B cell (primary cell): Measurements from ENCODE around the gene MAD1L1. TPM values are rescaled to one million over a fixed set of nuclear protein-coding genes. Genes with fewer than 3 reads are reported as not detected.

Experiments
- ATAC-seq: fragments of 200-7000 bp; cut with Tn5 transposase; one replicate; pipeline ENCODE4 v1.10.0; 2021; ENCODE audit warnings: low read depth, mild to moderate bottlenecking, moderate number of reproducible peaks, moderate library complexity
- CTCF ChIA-PET: fragments of 350-600 bp; sonication (Branson Sonifier 250); formaldehyde crosslinking; loops from one replicate; lab custom pipeline; 2021; ENCODE audit warnings: antibody characterized with exemption, inconsistent platforms; lab: Charles Lee
- POLR2A ChIA-PET: fragments of 350-600 bp; sonication (Branson Sonifier 250); formaldehyde crosslinking; loops from one replicate; lab custom pipeline; 2021; ENCODE audit warnings: antibody characterized with exemption; lab: Charles Lee
- DNase-seq: peaks from one replicate; pipeline ENCODE4 v3.0.0; 2013
- H2AFZ ChIP-seq: 2 replicates; pipeline ENCODE4 v1.6.1; 2012; ENCODE audit warnings: mild to moderate bottlenecking, low read depth, low read length; ENCODE audit not compliant: insufficient read depth, poor library complexity, severe bottlenecking
- H3K27ac ChIP-seq, 2 donors: 1 replicate in 1 of 2; 2 replicates in 1 of 2; pipeline ENCODE4 v1.5.1; 2012 to 2013; ENCODE audit warnings: low read length in 2 of 2, mild to moderate bottlenecking in 2 of 2, moderate library complexity in 1 of 2
- H3K27me3 ChIP-seq, 4 experiments: fragments of 200-600 bp in 1 of 4; sonication (generic) in 1 of 4; replicated peaks in 1 of 4; 1 replicate in 2 of 4; 2 replicates in 2 of 4; pipeline versions ENCODE4 v1.6.1 to v1.7.0; 2013 to 2016; ENCODE audit warnings: low read length in 3 of 4, mild to moderate bottlenecking in 2 of 4, mixed read lengths in 1 of 4, moderate library complexity in 1 of 4; ENCODE audit not compliant: insufficient read depth in 4 of 4, control insufficient read depth in 3 of 4; ENCODE audit errors: control extremely low read depth in 1 of 4
- H3K36me3 ChIP-seq, 2 experiments: replicated peaks in 1 of 2; 1 replicate in 1 of 2; 2 replicates in 1 of 2; pipeline versions ENCODE4 v1.6.1 to v1.7.1; 2013; ENCODE audit warnings: low read length in 1 of 2; ENCODE audit not compliant: insufficient read depth in 2 of 2, control insufficient read depth in 1 of 2; ENCODE audit errors: control extremely low read depth in 1 of 2, extremely low read depth in 1 of 2
- H3K4me1 ChIP-seq, 2 donors: fragments of 200-600 bp in 1 of 2; sonication (generic) in 1 of 2; 1 replicate in 1 of 2; 2 replicates in 1 of 2; pipeline versions ENCODE4 v1.5.1 to v1.6.1; 2013 to 2017; ENCODE audit warnings: low read length in 2 of 2; ENCODE audit not compliant: control insufficient read depth in 2 of 2, insufficient read depth in 2 of 2
- H3K4me2 ChIP-seq: replicated peaks from 2 replicates; pipeline ENCODE3; 2012; ENCODE audit warnings: mild to moderate bottlenecking, low read depth, low read length; ENCODE audit not compliant: poor library complexity, severe bottlenecking
- H3K4me3 ChIP-seq, 5 experiments: fragments of 200-600 bp in 1 of 5; sonication (generic) in 1 of 5; 1 replicate in 3 of 5; 2 replicates in 2 of 5; pipeline versions ENCODE4 v1.5.1 to v1.7.0; 2011 to 2016; ENCODE audit warnings: low read length in 4 of 5, mild to moderate bottlenecking in 4 of 5, low read depth in 2 of 5, control low read depth in 1 of 5, moderate library complexity in 1 of 5; ENCODE audit not compliant: insufficient read depth in 1 of 5; ENCODE audit errors: control extremely low read depth in 1 of 5, extremely low read depth in 1 of 5
- H3K79me2 ChIP-seq: fragments of 200-600 bp; sonication (generic); one replicate; pipeline ENCODE4 v1.6.0; 2016; ENCODE audit warnings: low read length; ENCODE audit not compliant: control insufficient read depth, insufficient read depth
- H3K9ac ChIP-seq: fragments of 200-600 bp; sonication (generic); 2 replicates; pipeline ENCODE4 v1.6.1; 2017; ENCODE audit warnings: mild to moderate bottlenecking, low read length, moderate library complexity
- H3K9me3 ChIP-seq, 3 donors: one replicate each; pipeline versions ENCODE4 v1.6.1 to v1.7.1; 2013; ENCODE audit warnings: low read length in 2 of 3; ENCODE audit not compliant: control insufficient read depth in 2 of 3, insufficient read depth in 1 of 3; ENCODE audit errors: control extremely low read depth in 1 of 3
- H4K20me1 ChIP-seq: 2 replicates; pipeline ENCODE4 v1.6.0; 2012; ENCODE audit warnings: mild to moderate bottlenecking, low read length; ENCODE audit not compliant: insufficient read depth, control insufficient read depth, poor library complexity, severe bottlenecking
- H3K27ac Mint-ChIP-seq: one replicate; pipeline ENCODE4 v1.8.0; 2021; ENCODE audit warnings: mixed read lengths
- H3K27me3 Mint-ChIP-seq: one replicate; pipeline ENCODE4 v1.8.0; 2021; ENCODE audit warnings: mixed read lengths
- H3K4me1 Mint-ChIP-seq: one replicate; pipeline ENCODE4 v1.8.0; 2021; ENCODE audit warnings: mixed read lengths
- H3K4me3 Mint-ChIP-seq: one replicate; pipeline ENCODE4 v1.8.0; 2021; ENCODE audit warnings: mixed read lengths
- H3K9me3 Mint-ChIP-seq: one replicate; pipeline ENCODE4 v1.8.0; 2022; ENCODE audit warnings: mixed read lengths; ENCODE audit not compliant: insufficient read depth
- CTCF ChIP-seq: fragments of 200-600 bp; IDR thresholded peaks from one replicate; pipeline ENCODE4 v1.8.0; 2022; ENCODE audit warnings: antibody characterized with exemption, mild to moderate bottlenecking
- EZH2 ChIP-seq: IDR thresholded peaks from 2 replicates; pipeline ENCODE4 v1.6.1; 2012; ENCODE audit warnings: borderline replicate concordance, low read depth, mild to moderate bottlenecking, moderate library complexity, low read length; ENCODE audit not compliant: insufficient read depth, poor library complexity, severe bottlenecking
- WGBS: methylation state at CpG from one replicate; pipeline ENCODE4 v1.1.5; 2013; ENCODE audit warnings: missing lambda C conversion rate; ENCODE audit not compliant: insufficient coverage; 5-methylcytosine and 5-hydroxymethylcytosine counted together
- intact Hi-C: fragments of 100-400 bp; cut with micrococcal nuclease; formaldehyde crosslinking; loops from one replicate; pipeline ENCODE4 v1.10.0; 2022
- polyA plus RNA-seq: library from polyadenylated mRNA; depleted of rRNA; stranded (reverse); fragments of >200 nt; gene quantifications from 2 replicates; pipeline ENCODE4 v1.2.3, GENCODE V29; 2012
- total RNA-seq, 2 donors: library from RNA; stranded (reverse); fragments of 120-200 nt in 1 of 2; gene quantifications; 1 replicate in 1 of 2; 2 replicates in 1 of 2; pipeline versions ENCODE4 v1.2.3 to v1.2.4, GENCODE V29; 2013 to 2022

MAD1L1 gene
- total and polyA plus RNA-seq, 2 donors (not counting 1 experiment from before 2014, with no cell fraction given) = 86.7 to 110 TPM

GRCh38 chr7:1895664-1896515 lies 336.9 kb downstream of the MAD1L1 start:
- CTCF ChIA-PET = interaction anchor here (0.6 kb wide), 1 partner anchor 448 kb away, joined by 3 read pairs; no protein-coding TSS in a partner anchor

More at GRCh38 chr7:1895664-1896515, 336.9 kb downstream of the MAD1L1 start:
- no peak overlapping the region for H2AFZ ChIP-seq
- no peaks in the 10 kb centered on the region for H3K27me3 ChIP-seq
- no peaks in the 10 kb centered on the region for H3K4me1 Mint-ChIP-seq
- H3K4me3 ChIP-seq = no peak overlapping the region
- H4K20me1 ChIP-seq = peaks cover 44% of the 10 kb centered on the region
- no peak overlapping the region for H3K4me3 Mint-ChIP-seq
- no peak overlapping the region for H3K27ac ChIP-seq
- POLR2A ChIA-PET = no interaction called here
- H3K4me2 ChIP-seq = no peak overlapping the region
- no peak overlapping the region for H3K9ac ChIP-seq
- ATAC-seq (no peak), DNase-seq (no peak)
- peaks cover 0 to 39% of the 10 kb centered on the region in 2 experiments for H3K36me3 ChIP-seq
- H3K27ac Mint-ChIP-seq = no peak overlapping the region
- H3K27me3 Mint-ChIP-seq = no peaks in the 10 kb centered on the region
- no peaks in the 10 kb centered on the region for H3K4me1 ChIP-seq
- 97% methylated on average over 30 of the region's 30 CpGs for WGBS
- TF ChIP-seq CTCF (no peak), EZH2 (no peak)
- no peaks in the 10 kb centered on the region for H3K9me3 Mint-ChIP-seq
- intact Hi-C loops = no loop called here
- no peaks in the 10 kb centered on the region for H3K9me3 ChIP-seq
- peaks cover 8% of the 10 kb centered on the region for H3K79me2 ChIP-seq
